Measurements from ENCODE around the gene ITGAD.

ITGAD gene

GRCh38 chr16:31474773-31475738 lies 81.9 kb downstream of the ITGAD start:
- no peak for DNase-seq (ENCODE audit: low read depth, low spot score)

- DNase-seq (ENCODE audit: low read depth, low spot score) = no peak
Observed at GRCh38 chr16:31475946-31476302, 82.8 kb downstream of the ITGAD start.
